CD4-positive, alpha-beta T cell (primary cell): ENCODE results near the gene IFNAR1. TPM values are rescaled to one million over a fixed set of nuclear protein-coding genes. Genes with fewer than 3 reads are reported as not detected.
A peak's percentile ranks its signal among the peaks of the same experiment; 100 is the strongest.

Experiments
- ATAC-seq: fragments of 200-7000 bp; cut with Tn5 transposase; one replicate; pipeline ENCODE4 v1.10.0; 2022; ENCODE audit warnings: mild to moderate bottlenecking; ENCODE audit not compliant: poor library complexity
- CTCF ChIA-PET: fragments of 350-600 bp; sonication (Branson Sonifier 250); formaldehyde crosslinking; loops from one replicate; lab custom pipeline; 2021; ENCODE audit warnings: antibody characterized with exemption, inconsistent platforms; lab: Charles Lee
- POLR2A ChIA-PET: fragments of 350-600 bp; sonication (Branson Sonifier 250); formaldehyde crosslinking; loops from one replicate; lab custom pipeline; 2021; ENCODE audit warnings: antibody characterized with exemption, inconsistent platforms; lab: Charles Lee
- DNase-seq, 14 experiments: peaks; one replicate each; pipeline ENCODE4 v3.0.0-alpha.2; 2013 to 2020; ENCODE audit warnings: mixed read lengths in 2 of 14
- H3K27ac ChIP-seq, 2 donors: one replicate each; pipeline versions ENCODE4 v1.5.1 to v1.7.0; 2013; ENCODE audit warnings: low read length in 2 of 2, low read depth in 1 of 2, mild to moderate bottlenecking in 1 of 2
- H3K27me3 ChIP-seq, 2 experiments: 1 replicate in 1 of 2; 2 replicates in 1 of 2; pipeline versions ENCODE4 v1.6.1 to v1.7.0; 2013; ENCODE audit warnings: low read length in 2 of 2, control low read depth in 1 of 2, mild to moderate bottlenecking in 1 of 2, moderate library complexity in 1 of 2; ENCODE audit not compliant: insufficient read depth in 2 of 2, control insufficient read depth in 1 of 2
- H3K36me3 ChIP-seq: one replicate; pipeline ENCODE4 v1.6.1; 2013; ENCODE audit warnings: low read length, control low read depth; ENCODE audit not compliant: insufficient read depth
- H3K4me1 ChIP-seq: one replicate; pipeline ENCODE4 v1.6.1; 2013; ENCODE audit warnings: low read length, control low read depth; ENCODE audit not compliant: insufficient read depth
- H3K4me3 ChIP-seq: one replicate; pipeline ENCODE4 v1.5.1; 2013; ENCODE audit warnings: mild to moderate bottlenecking, low read length, moderate library complexity
- H3K9me3 ChIP-seq, 2 experiments: 1 replicate in 1 of 2; 2 replicates in 1 of 2; pipeline versions ENCODE4 v1.6.1 to v1.7.0; 2013; ENCODE audit warnings: low read length in 2 of 2, mild to moderate bottlenecking in 2 of 2, control low read depth in 1 of 2, moderate library complexity in 1 of 2; ENCODE audit not compliant: control insufficient read depth in 1 of 2, insufficient read depth in 1 of 2
- H3K27ac Mint-ChIP-seq: one replicate; pipeline ENCODE4 v1.8.0; 2020; ENCODE audit warnings: mixed read lengths
- H3K27me3 Mint-ChIP-seq: one replicate; pipeline ENCODE4 v1.8.0; 2021; ENCODE audit warnings: mixed read lengths
- H3K36me3 Mint-ChIP-seq: one replicate; pipeline ENCODE4 v1.8.0; 2021; ENCODE audit warnings: low read depth, mixed read lengths
- H3K4me1 Mint-ChIP-seq: one replicate; pipeline ENCODE4 v1.8.0; 2021; ENCODE audit warnings: low read depth, mixed read lengths
- H3K4me3 Mint-ChIP-seq: one replicate; pipeline ENCODE4 v1.8.0; 2020; ENCODE audit warnings: mild to moderate bottlenecking, mixed read lengths
- H3K9me3 Mint-ChIP-seq: one replicate; pipeline ENCODE4 v1.8.0; 2020; ENCODE audit warnings: mixed read lengths
- intact Hi-C, 2 experiments: fragments of 100-400 bp; cut with DNase I in 1 of 2; cut with micrococcal nuclease in 1 of 2; formaldehyde crosslinking; loops; one replicate each; pipeline versions ENCODE4 v1.15.1 to v1.9.0; 2023 to 2025; cut with DNase I, micrococcal nuclease
- total RNA-seq, 174 experiments: library from RNA in 2 of 174; stranded (reverse) in 2 of 174; gene quantifications; one replicate each; pipeline ENCODE4 v1.2.3 and lab custom pipeline; 2021 to 2026
- TF ChIP-seq, protein P1 (sequence below): fragments of 200-600 bp; IDR thresholded peaks from one replicate; pipeline ENCODE4 v1.8.0; 2022; ENCODE audit warnings: antibody characterized with exemption, mild to moderate bottlenecking

The IFNAR1 gene
- total RNA-seq, 2 experiments from 2014 or later = 20.4 to 26.8 TPM

- Histone ChIP-seq H3K27ac (peak overlapping the region in 1 of 2 donors; percentile 30), H3K36me3 (peaks cover 55% of the 10 kb centered on the region), H3K4me3 (no peak overlapping the region), H3K4me1 (peaks cover 21% of the 10 kb centered on the region), H3K27me3 (no peaks in the 10 kb centered on the region), H3K9me3 (no peaks in the 10 kb centered on the region)
- peaks cover 69% of the 10 kb centered on the region for H3K36me3 Mint-ChIP-seq
- ChIA-PET CTCF (no interaction called here), POLR2A (interaction anchor here (0.7 to 2.6 kb wide), 8 partner anchors 25 to 187 kb away, joined by 3 to 24 read pairs (median 4); partner anchors contain the start of genes IFNAR1 and IL10RB)
- intact Hi-C loops = loop anchor here in 1 of 2 experiments (2.0 to 10.0 kb wide), 2 partner anchors 29 to 59 kb away; no protein-coding TSS in a partner anchor
- peaks cover 44% of the 10 kb centered on the region for H3K4me1 Mint-ChIP-seq
- DNase-seq (peak in 6 of 14 experiments; percentile 9 to 50 (median 25)), ATAC-seq (peak; percentile 92)
- peak overlapping the region; percentile 74 for H3K4me3 Mint-ChIP-seq
- H3K9me3 Mint-ChIP-seq = no peaks in the 10 kb centered on the region
- H3K27me3 Mint-ChIP-seq = no peaks in the 10 kb centered on the region
- TF ChIP-seq, protein P1, sequence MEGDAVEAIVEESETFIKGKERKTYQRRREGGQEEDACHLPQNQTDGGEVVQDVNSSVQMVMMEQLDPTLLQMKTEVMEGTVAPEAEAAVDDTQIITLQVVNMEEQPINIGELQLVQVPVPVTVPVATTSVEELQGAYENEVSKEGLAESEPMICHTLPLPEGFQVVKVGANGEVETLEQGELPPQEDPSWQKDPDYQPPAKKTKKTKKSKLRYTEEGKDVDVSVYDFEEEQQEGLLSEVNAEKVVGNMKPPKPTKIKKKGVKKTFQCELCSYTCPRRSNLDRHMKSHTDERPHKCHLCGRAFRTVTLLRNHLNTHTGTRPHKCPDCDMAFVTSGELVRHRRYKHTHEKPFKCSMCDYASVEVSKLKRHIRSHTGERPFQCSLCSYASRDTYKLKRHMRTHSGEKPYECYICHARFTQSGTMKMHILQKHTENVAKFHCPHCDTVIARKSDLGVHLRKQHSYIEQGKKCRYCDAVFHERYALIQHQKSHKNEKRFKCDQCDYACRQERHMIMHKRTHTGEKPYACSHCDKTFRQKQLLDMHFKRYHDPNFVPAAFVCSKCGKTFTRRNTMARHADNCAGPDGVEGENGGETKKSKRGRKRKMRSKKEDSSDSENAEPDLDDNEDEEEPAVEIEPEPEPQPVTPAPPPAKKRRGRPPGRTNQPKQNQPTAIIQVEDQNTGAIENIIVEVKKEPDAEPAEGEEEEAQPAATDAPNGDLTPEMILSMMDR = no peak
- H3K27ac Mint-ChIP-seq = peak overlapping the region; percentile 86
These were observed 31.0 kb upstream of the IFNAR1 start for GRCh38 chr21:33293811-33294216.

DNA sequence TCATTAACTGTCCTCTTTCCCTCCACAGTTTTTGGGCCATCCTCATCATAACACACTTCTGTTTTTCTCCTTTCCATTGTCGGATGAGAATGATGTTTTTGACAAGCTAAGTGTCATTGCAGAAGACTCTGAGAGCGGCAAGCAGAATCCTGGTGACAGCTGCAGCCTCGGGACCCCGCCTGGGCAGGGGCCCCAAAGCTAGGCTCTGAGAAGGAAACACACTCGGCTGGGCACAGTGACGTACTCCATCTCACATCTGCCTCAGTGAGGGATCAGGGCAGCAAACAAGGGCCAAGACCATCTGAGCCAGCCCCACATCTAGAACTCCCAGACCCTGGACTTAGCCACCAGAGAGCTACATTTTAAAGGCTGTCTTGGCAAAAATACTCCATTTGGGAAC lies 28.6 kb upstream of the IFNAR1 start:
- Mint-ChIP-seq H3K4me1 (peaks cover 67% of the 10 kb centered on the region), H3K27me3 (no peaks in the 10 kb centered on the region), H3K9me3 (peaks cover 2% of the 10 kb centered on the region), H3K27ac (no peak overlapping the region), H3K4me3 (no peak overlapping the region), H3K36me3 (peaks cover 65% of the 10 kb centered on the region)
- peaks cover 44% of the 10 kb centered on the region for H3K4me1 ChIP-seq
- CTCF ChIA-PET = interaction anchor here (1.1 kb wide), 1 partner anchor 96 kb away, joined by 3 read pairs; no protein-coding TSS in a partner anchor
- POLR2A ChIA-PET = no interaction called here
- H3K36me3 ChIP-seq = peaks cover 37% of the 10 kb centered on the region
- intact Hi-C loops = loop anchor here in 1 of 2 experiments (10.0 kb wide), 1 partner anchor 61 kb away; no protein-coding TSS in a partner anchor
- H3K27ac ChIP-seq = no peak overlapping the region
- no peak for ATAC-seq
- no peaks in the 10 kb centered on the region for H3K9me3 ChIP-seq
- no peak for DNase-seq
- TF ChIP-seq, protein P1 = no peak
- no peaks in the 10 kb centered on the region for H3K27me3 ChIP-seq
- no peak overlapping the region for H3K4me3 ChIP-seq

- no peaks in the 10 kb centered on the region for H3K27me3 Mint-ChIP-seq
- DNase-seq (peak in 13 of 14 experiments; percentile 9 to 76 (median 36)), ATAC-seq (peak; percentile 97)
- H3K9me3 ChIP-seq = no peaks in the 10 kb centered on the region
- H3K36me3 Mint-ChIP-seq = peaks cover 34% of the 10 kb centered on the region
- ChIA-PET POLR2A (interaction anchor here (0.6 to 3.3 kb wide), 15 partner anchors 10 to 180 kb away, joined by 3 to 35 read pairs (median 3); partner anchors contain the start of genes IFNAR1, IFNAR2, IL10RB and TMEM50B), CTCF (interaction anchor here (1.0 to 1.3 kb wide), 2 partner anchors 12 to 62 kb away, joined by 3 read pairs; no protein-coding TSS in a partner anchor)
- TF ChIP-seq, protein P1 = no peak
- H3K27ac Mint-ChIP-seq = peak overlapping the region; percentile 86
- peak overlapping the region; percentile 23 to 69 for H3K27ac ChIP-seq
- H3K4me3 ChIP-seq = peak overlapping the region; percentile 6
- no peaks in the 10 kb centered on the region for H3K27me3 ChIP-seq
- H3K4me3 Mint-ChIP-seq = peak overlapping the region; percentile 66
- intact Hi-C loops = loop anchor here in 1 of 2 experiments (10.0 kb wide), 1 partner anchor 64 kb away; no protein-coding TSS in a partner anchor
- peaks cover 53% of the 10 kb centered on the region for H3K4me1 Mint-ChIP-seq
- H3K36me3 ChIP-seq = peaks cover 12% of the 10 kb centered on the region
- peaks cover 39% of the 10 kb centered on the region for H3K4me1 ChIP-seq
- peaks cover 2% of the 10 kb centered on the region for H3K9me3 Mint-ChIP-seq
These were observed 25.5 kb upstream of the IFNAR1 start for GRCh38 chr21:33299181-33299752.
